ENCODE results near the gene TSHR. TPM values are rescaled to one million over a fixed set of nuclear protein-coding genes. Genes with fewer than 3 reads are reported as not detected.
A peak's percentile ranks its signal among the peaks of the same experiment; 100 is the strongest.

TSHR gene
- total and polyA plus RNA-seq, 2 of the 13 experiments (the other 11 are each of a cell fraction or from before 2014, with no cell fraction given) = not detected

DNA sequence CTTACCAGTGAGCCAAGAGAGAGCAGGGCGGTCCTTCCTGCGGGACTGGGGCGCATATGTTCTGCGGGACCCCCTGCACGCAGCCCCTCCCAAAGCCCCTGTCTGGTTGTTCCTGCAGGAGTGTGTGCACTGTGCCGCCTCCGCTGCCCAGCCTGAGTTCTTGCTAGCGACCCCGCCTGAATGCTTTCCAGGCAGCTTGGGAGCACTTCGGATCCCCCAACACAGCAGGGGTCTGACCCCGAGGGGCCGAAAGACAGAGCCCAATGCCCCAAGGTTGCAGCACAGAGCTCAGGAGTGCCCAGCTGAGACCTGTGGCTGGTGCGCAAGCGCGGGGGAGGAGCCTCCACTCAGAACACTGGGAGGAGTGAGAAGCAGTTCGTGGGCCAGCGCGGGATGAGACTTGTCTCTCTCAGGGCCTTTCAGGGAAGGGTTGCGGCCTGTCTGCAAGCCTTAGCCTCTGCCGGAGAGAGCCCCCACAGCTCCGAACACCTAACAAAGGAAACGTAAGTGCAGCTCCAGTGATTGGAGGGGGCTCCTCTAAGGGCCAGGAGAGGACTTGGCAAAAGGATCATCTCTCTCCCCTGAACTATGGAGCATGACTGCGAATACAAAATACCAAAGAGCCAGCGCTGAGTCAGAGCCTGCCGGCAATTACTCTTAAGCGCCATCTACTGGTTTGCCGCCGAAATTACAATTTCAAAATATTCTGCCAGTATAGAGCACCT is 214.8 kb downstream of the TSHR start (continued):
- TF ChIP-seq, protein P1, sequence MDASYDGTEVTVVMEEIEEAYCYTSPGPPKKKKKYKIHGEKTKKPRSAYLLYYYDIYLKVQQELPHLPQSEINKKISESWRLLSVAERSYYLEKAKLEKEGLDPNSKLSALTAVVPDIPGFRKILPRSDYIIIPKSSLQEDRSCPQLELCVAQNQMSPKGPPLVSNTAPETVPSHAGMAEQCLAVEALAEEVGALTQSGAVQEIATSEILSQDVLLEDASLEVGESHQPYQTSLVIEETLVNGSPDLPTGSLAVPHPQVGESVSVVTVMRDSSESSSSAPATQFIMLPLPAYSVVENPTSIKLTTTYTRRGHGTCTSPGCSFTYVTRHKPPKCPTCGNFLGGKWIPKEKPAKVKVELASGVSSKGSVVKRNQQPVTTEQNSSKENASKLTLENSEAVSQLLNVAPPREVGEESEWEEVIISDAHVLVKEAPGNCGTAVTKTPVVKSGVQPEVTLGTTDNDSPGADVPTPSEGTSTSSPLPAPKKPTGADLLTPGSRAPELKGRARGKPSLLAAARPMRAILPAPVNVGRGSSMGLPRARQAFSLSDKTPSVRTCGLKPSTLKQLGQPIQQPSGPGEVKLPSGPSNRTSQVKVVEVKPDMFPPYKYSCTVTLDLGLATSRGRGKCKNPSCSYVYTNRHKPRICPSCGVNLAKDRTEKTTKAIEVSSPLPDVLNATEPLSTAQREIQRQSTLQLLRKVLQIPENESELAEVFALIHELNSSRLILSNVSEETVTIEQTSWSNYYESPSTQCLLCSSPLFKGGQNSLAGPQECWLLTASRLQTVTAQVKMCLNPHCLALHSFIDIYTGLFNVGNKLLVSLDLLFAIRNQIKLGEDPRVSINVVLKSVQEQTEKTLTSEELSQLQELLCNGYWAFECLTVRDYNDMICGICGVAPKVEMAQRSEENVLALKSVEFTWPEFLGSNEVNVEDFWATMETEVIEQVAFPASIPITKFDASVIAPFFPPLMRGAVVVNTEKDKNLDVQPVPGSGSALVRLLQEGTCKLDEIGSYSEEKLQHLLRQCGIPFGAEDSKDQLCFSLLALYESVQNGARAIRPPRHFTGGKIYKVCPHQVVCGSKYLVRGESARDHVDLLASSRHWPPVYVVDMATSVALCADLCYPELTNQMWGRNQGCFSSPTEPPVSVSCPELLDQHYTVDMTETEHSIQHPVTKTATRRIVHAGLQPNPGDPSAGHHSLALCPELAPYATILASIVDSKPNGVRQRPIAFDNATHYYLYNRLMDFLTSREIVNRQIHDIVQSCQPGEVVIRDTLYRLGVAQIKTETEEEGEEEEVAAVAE (CRISPR knock-in tag; IDR thresholded peaks at IDR 0.05; ENCODE audit: borderline replicate concordance) = peak; percentile 22; the same call in 1 of the 2 replicates
- TF ChIP-seq, protein P2, sequence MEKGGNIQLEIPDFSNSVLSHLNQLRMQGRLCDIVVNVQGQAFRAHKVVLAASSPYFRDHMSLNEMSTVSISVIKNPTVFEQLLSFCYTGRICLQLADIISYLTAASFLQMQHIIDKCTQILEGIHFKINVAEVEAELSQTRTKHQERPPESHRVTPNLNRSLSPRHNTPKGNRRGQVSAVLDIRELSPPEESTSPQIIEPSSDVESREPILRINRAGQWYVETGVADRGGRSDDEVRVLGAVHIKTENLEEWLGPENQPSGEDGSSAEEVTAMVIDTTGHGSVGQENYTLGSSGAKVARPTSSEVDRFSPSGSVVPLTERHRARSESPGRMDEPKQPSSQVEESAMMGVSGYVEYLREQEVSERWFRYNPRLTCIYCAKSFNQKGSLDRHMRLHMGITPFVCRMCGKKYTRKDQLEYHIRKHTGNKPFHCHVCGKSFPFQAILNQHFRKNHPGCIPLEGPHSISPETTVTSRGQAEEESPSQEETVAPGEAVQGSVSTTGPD (CRISPR knock-in tag; IDR thresholded peaks at IDR 0.05) = no peak
- peak; percentile 88 for TF ChIP-seq TAF1 (CRISPR knock-in tag; IDR thresholded peaks at IDR 0.05)
- TF ChIP-seq KAT8 (CRISPR knock-in tag; IDR thresholded peaks at IDR 0.05) = peak; percentile 73
- peak; percentile 70; the same call in 1 of the 2 replicates for TF ChIP-seq ZNF709 (CRISPR knock-in tag; IDR thresholded peaks at IDR 0.05)
- peak; percentile 60 for TF ChIP-seq PHF20 (CRISPR knock-in tag; IDR thresholded peaks at IDR 0.05)
- peak; percentile 98 for TF ChIP-seq ZNF263 (CRISPR knock-in tag; IDR thresholded peaks at IDR 0.05)
- TF ChIP-seq, protein P3, sequence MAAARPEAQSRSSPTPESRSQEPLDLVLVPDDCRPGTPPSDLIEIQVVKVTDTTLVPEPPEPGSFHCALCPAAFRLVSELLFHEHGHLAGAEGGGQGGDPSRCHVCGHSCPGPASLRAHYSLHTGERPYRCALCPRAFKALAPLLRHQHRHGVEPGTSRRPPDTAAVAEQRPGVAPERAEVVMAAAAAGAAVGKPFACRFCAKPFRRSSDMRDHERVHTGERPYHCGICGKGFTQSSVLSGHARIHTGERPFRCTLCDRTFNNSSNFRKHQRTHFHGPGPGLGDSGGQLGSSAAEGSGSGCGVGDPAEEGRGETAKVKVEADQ (CRISPR knock-in tag; IDR thresholded peaks at IDR 0.05; ENCODE audit: borderline replicate concordance) = peak; percentile 71; the same call in 1 of the 2 replicates
- peak; percentile 68 for TF ChIP-seq MAFF (IDR thresholded peaks at IDR 0.05; ENCODE audit: low read depth, low read length)
- TF ChIP-seq, protein P4, sequence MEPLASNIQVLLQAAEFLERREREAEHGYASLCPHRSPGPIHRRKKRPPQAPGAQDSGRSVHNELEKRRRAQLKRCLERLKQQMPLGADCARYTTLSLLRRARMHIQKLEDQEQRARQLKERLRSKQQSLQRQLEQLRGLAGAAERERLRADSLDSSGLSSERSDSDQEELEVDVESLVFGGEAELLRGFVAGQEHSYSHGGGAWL (CRISPR knock-in tag; IDR thresholded peaks at IDR 0.05) = no peak; the same call in 1 of the 2 replicates
- peak; percentile 52; the same call in 1 of the 2 replicates for TF ChIP-seq ZNF768 (CRISPR knock-in tag; IDR thresholded peaks at IDR 0.05)
- TF ChIP-seq FOXA1 (IDR thresholded peaks at IDR 0.05) = no peak
- no peak for TF ChIP-seq FOXA1 (CRISPR knock-in tag; IDR thresholded peaks at IDR 0.05)
- TF ChIP-seq ZNF264 (CRISPR knock-in tag; IDR thresholded peaks at IDR 0.05) = 0 out of 2 replicates have a peak, but pooled peaks have one; percentile 16
- no peak for TF ChIP-seq ZNF430 (CRISPR knock-in tag; IDR thresholded peaks at IDR 0.05)
- TF ChIP-seq ZMYM4 (CRISPR knock-in tag; IDR thresholded peaks at IDR 0.05) = peak; percentile 91
- TF ChIP-seq, protein P5, sequence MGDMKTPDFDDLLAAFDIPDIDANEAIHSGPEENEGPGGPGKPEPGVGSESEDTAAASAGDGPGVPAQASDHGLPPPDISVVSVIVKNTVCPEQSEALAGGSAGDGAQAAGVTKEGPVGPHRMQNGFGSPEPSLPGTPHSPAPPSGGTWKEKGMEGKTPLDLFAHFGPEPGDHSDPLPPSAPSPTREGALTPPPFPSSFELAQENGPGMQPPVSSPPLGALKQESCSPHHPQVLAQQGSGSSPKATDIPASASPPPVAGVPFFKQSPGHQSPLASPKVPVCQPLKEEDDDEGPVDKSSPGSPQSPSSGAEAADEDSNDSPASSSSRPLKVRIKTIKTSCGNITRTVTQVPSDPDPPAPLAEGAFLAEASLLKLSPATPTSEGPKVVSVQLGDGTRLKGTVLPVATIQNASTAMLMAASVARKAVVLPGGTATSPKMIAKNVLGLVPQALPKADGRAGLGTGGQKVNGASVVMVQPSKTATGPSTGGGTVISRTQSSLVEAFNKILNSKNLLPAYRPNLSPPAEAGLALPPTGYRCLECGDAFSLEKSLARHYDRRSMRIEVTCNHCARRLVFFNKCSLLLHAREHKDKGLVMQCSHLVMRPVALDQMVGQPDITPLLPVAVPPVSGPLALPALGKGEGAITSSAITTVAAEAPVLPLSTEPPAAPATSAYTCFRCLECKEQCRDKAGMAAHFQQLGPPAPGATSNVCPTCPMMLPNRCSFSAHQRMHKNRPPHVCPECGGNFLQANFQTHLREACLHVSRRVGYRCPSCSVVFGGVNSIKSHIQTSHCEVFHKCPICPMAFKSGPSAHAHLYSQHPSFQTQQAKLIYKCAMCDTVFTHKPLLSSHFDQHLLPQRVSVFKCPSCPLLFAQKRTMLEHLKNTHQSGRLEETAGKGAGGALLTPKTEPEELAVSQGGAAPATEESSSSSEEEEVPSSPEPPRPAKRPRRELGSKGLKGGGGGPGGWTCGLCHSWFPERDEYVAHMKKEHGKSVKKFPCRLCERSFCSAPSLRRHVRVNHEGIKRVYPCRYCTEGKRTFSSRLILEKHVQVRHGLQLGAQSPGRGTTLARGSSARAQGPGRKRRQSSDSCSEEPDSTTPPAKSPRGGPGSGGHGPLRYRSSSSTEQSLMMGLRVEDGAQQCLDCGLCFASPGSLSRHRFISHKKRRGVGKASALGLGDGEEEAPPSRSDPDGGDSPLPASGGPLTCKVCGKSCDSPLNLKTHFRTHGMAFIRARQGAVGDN (CRISPR knock-in tag; IDR thresholded peaks at IDR 0.05) = peak; percentile 89
- TF ChIP-seq SOX13 (IDR thresholded peaks at IDR 0.05) = peak; percentile 34; the same call in 1 of the 2 replicates
- TF ChIP-seq SOX13 (CRISPR knock-in tag; conservative IDR thresholded peaks at IDR 0.05 in 1 of 2, IDR thresholded peaks at IDR 0.05 in 1 of 2) = peak in 1 of 2 experiments; percentile 17; a peak in 1 of 4 replicates

Data from HepG2 (cell line).